Measurements from ENCODE around the gene KAZN.

KAZN gene

DNA sequence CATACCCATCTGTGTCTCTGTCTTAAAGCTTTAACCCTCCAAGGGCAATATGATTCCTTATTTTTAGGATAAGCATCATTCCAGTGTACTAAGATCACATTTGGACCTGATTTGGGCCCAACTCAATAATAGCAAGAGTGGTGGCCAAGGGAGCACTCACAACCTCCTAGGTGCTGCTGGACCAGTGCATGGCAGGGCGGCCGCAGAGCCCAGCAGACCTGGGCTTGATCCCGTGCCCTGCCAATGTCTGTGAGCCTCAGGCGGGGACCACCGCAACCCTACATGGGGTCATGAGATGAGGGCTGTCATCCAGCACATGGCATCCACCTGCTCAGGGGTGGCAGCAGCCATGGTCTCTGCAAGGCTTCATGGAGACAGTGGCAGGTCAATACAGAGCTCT lies 353.3 kb downstream of the KAZN start:
- Histone ChIP-seq H3K9ac (ENCODE audit: low read length) (no peak overlapping the region), H3K27ac (ENCODE audit: low read length) (no peak overlapping the region), H3F3A (ENCODE audit: insufficient read depth, low read length) (no peaks in the 10 kb centered on the region), H3K27me3 (replicated peaks; ENCODE audit: insufficient read depth, low read length) (no peaks in the 10 kb centered on the region), H3K4me3 (ENCODE audit: low read length) (no peak overlapping the region), H3K79me2 (ENCODE audit: low read length) (no peaks in the 10 kb centered on the region), H3K4me2 (ENCODE audit: low read depth, low read length) (no peak overlapping the region), H3K36me3 (replicated peaks; ENCODE audit: insufficient read depth, low read length) (no peaks in the 10 kb centered on the region), H2AFZ (ENCODE audit: low read length) (no peak overlapping the region), H3K4me1 (ENCODE audit: low read length) (no peaks in the 10 kb centered on the region), H4K20me1 (ENCODE audit: insufficient read depth, low read length) (no peaks in the 10 kb centered on the region), H3K9me3 (replicated peaks; ENCODE audit: insufficient read depth, low read length) (no peaks in the 10 kb centered on the region), H3K9me2 (replicated peaks; ENCODE audit: insufficient read depth, low read length) (no peaks in the 10 kb centered on the region)
- no peak for DNase-seq
- TF ChIP-seq EZH2phosphoT487 (IDR thresholded peaks at IDR 0.05; ENCODE audit: low read length) (no peak), CTCF (IDR thresholded peaks at IDR 0.05; ENCODE audit: low read length) (no peak), EZH2 (optimal IDR thresholded peaks at IDR 0.05; ENCODE audit: low read depth, low read length) (no peak)

- Histone ChIP-seq H3K9me2 (replicated peaks; ENCODE audit: insufficient read depth, low read length) (no peaks in the 10 kb centered on the region), H3K36me3 (replicated peaks; ENCODE audit: insufficient read depth, low read length) (no peaks in the 10 kb centered on the region), H2AFZ (ENCODE audit: low read length) (no peak overlapping the region), H3K4me3 (ENCODE audit: low read length) (no peak overlapping the region), H4K20me1 (ENCODE audit: insufficient read depth, low read length) (no peaks in the 10 kb centered on the region), H3K9ac (ENCODE audit: low read length) (no peak overlapping the region), H3K27me3 (replicated peaks; ENCODE audit: insufficient read depth, low read length) (no peaks in the 10 kb centered on the region), H3F3A (ENCODE audit: insufficient read depth, low read length) (no peaks in the 10 kb centered on the region), H3K9me3 (replicated peaks; ENCODE audit: insufficient read depth, low read length) (no peaks in the 10 kb centered on the region), H3K4me2 (ENCODE audit: low read depth, low read length) (no peak overlapping the region), H3K4me1 (ENCODE audit: low read length) (no peaks in the 10 kb centered on the region), H3K79me2 (ENCODE audit: low read length) (no peaks in the 10 kb centered on the region), H3K27ac (ENCODE audit: low read length) (no peak overlapping the region)
- DNase-seq: no peak
- TF ChIP-seq EZH2 (optimal IDR thresholded peaks at IDR 0.05; ENCODE audit: low read depth, low read length) (no peak), EZH2phosphoT487 (IDR thresholded peaks at IDR 0.05; ENCODE audit: low read length) (no peak), CTCF (IDR thresholded peaks at IDR 0.05; ENCODE audit: low read length) (no peak)
These were observed 354.3 kb downstream of the KAZN start for GRCh38 chr1:14952626-14953314.

DNA sequence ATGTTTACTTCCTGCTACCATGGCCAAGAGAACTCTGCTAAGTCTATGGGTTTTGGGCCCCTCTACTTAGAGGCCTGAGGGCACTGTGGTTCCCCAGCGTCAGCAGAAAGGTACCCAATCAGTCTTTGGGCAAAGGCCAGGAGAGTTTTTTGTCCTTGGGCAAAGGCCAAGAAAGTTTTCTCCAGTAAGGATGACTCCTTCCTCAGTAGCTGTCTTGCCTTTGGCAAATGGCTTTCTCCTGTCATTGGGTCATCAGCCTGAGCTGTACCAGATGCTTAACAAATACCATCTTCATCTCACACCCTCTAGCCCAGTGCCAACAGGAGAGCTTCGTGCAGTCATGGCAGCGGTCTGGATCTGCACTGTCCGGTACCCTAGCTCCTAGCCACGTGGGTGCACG lies 355.7 kb downstream of the KAZN start:
- H3K79me2 ChIP-seq (ENCODE audit: low read length): no peaks in the 10 kb centered on the region
- no peak overlapping the region for H3K9ac ChIP-seq (ENCODE audit: low read length)
- no peaks in the 10 kb centered on the region for H3F3A ChIP-seq (ENCODE audit: insufficient read depth, low read length)
- H3K9me2 ChIP-seq (replicated peaks; ENCODE audit: insufficient read depth, low read length): no peaks in the 10 kb centered on the region
- H3K27ac ChIP-seq (ENCODE audit: low read length): no peak overlapping the region
- no peak overlapping the region for H2AFZ ChIP-seq (ENCODE audit: low read length)
- H3K4me2 ChIP-seq (ENCODE audit: low read depth, low read length): no peak overlapping the region
- no peak overlapping the region for H3K4me3 ChIP-seq (ENCODE audit: low read length)
- no peaks in the 10 kb centered on the region for H3K27me3 ChIP-seq (replicated peaks; ENCODE audit: insufficient read depth, low read length)
- TF ChIP-seq EZH2phosphoT487 (IDR thresholded peaks at IDR 0.05; ENCODE audit: low read length) (no peak), EZH2 (optimal IDR thresholded peaks at IDR 0.05; ENCODE audit: low read depth, low read length) (no peak), CTCF (IDR thresholded peaks at IDR 0.05; ENCODE audit: low read length) (no peak)
- no peaks in the 10 kb centered on the region for H4K20me1 ChIP-seq (ENCODE audit: insufficient read depth, low read length)
- H3K9me3 ChIP-seq (replicated peaks; ENCODE audit: insufficient read depth, low read length): no peaks in the 10 kb centered on the region
- H3K4me1 ChIP-seq (ENCODE audit: low read length): no peaks in the 10 kb centered on the region
- H3K36me3 ChIP-seq (replicated peaks; ENCODE audit: insufficient read depth, low read length): no peaks in the 10 kb centered on the region
- DNase-seq: no peak

All from MM.1S (cell line).